ENCODE measurements around the gene PPP1R14B.
"Not testable (repeated sequence)": the region's sequence is repeated elsewhere in the genome, so short reads cannot be mapped to it uniquely, and the experiment has no call there.

The PPP1R14B gene

DNA sequence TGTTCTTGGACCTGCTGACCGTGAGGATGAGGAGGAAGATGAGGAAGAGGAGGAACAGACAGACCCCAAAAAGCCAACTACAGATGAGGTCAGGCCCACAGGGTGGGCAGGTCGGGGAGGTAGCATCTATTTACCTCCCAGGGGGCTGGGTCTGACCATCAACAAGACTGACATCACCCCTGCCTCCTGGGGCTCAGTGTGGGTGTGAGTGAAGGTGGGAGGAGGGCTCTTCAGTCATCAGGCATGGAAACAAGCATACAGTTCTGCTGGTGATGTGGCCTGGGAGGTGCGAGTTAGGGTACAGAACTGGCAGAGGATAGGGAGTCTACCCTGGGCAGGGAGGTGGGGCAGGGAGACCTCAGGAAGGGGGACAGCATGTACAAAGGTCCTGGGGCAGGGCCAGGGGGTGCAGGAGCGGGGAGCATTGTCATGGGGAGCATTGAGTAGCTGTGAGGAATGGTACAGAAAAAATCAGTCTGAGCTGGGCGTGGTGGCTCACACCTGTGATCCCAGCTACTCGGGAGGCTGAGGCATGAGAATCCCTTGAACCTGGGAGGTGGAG, 13.5 kb upstream of the PPP1R14B start:
- no peak for DNase-seq (ENCODE audit: low read depth)

DNA sequence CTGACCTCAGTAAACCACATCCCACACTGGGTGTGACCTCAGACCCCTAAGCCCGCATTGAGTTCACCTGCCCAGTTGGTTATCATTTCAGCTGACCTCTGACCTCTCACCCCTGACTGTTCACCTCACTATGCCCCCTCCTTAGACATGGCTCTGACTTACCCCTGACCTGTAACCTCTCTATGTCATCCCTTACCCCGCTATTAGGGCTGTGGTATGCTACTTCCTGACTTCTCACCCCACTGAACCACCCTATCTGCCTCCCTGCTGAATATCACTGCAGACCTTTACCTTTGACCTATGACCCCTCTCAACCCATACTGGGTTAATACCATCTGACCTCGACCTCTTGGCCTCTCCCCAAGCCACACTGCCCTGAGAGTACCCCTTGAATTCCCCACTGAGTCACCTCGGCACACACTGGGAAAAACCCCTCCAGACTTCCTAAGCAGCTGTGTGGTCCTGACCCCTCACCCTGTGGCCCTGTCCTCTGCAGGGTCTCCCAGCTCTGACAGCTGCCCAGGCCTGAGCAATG, 12.9 kb upstream of the PPP1R14B start:
- DNase-seq (ENCODE audit: low read depth) = no peak

DNA sequence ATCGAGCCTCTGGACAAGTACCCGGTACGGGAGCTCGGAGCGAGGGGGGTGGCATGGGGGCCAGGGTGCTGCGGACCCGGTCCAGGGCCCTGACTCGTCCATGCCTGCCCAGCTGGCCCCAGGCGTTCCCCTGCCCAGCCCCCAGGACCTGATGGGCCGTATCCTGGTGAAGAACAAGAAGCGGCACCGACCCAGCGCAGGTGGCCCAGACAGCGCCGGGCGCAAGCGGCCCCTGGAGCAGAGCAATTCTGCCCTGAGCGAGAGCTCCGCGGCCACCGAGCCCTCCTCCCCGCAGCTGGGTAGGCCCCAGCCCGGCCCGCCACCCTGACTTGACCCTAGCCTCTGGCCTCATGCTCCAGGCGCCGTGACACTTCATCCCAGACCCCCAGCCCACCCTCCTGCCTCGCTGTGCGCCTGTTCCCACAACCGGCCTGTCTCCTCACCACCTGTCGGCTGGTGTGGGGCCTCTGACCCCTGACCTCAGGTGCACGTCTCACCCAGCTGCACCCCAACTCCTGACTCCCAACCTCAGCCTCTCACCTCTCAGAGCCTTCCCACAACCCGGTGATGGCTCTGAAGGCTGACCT, 12.3 kb upstream of the PPP1R14B start:
- DNase-seq (ENCODE audit: low read depth) = no peak

DNA sequence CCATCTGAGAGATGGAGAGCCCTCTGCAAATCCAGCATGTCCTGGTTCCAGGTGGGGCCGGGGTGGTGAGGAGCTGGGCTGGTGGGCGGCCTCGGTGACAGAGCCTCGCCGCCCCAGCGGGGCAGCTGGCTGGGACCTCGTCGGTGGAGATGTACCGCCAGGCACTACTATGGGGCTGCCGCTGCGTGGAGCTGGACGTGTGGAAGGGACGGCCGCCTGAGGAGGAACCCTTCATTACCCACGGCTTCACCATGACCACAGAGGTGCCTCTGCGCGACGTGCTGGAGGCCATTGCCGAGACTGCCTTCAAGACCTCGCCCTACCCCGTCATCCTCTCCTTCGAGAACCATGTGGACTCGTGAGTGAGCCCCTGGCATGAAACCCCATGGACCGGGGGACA, 11.6 kb upstream of the PPP1R14B start:
- DNase-seq (ENCODE audit: low read depth) = no peak

DNA sequence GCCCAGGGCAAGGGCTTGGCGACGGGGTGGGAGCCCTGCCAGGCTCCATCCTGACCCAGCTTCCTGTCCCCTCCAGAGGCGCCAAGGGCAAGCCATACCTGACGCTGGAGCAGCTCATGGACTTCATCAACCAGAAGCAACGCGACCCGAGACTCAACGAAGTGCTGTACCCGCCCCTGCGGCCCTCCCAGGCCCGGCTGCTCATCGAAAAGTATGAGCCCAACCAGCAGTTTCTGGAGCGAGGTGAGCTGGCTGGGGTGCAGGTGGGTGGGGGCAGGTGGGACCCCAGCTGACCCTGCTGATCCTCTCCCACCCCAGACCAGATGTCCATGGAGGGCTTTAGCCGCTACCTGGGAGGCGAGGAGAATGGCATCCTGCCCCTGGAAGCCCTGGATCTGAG, 9.6 kb upstream of the PPP1R14B start:
- DNase-seq (ENCODE audit: low read depth) = no peak

DNA sequence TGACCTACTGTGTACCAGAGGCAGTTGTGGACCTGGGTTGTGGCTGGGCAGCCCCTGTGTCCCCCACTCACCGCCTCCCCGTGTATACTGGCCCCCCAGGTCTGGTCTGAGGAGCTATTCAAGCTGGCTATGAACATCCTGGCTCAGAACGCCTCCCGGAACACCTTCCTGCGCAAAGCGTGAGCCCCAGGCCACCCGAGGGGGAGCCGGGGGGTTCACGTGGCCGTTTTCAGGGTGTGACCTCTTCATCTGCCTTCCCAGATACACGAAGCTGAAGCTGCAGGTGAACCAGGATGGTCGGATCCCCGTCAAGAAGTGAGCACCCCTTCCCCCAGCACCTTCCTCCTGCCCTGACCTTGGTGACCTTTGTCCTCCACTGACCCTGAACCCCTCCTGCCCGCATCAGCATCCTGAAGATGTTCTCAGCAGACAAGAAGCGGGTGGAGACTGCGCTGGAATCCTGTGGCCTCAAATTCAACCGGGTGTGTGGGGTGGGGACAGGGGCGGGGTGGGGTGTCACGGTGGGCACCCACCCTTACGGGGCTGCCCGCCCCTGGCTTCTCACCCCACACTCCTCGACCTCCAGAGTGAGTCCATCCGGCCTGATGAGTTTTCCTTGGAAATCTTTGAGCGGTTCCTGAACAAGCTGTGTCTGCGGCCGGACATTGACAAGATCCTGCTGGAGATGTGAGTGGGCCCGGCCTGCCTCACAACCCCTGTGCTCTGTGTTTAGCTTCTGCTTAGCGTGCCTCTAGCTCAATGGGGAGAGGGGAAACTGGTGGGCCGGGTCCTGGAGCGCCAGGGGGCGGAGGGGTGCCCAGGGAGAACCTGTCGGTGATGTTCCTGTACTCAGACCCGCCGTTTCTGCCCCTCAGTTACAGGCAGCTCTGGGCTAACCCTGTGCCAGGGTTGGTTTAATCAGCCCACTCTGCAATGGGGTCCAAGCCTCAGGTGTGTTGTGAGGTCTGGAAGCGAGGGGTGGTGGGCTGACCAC, 8.7 kb upstream of the PPP1R14B start:
- DNase-seq (ENCODE audit: low read depth) = no peak

DNA sequence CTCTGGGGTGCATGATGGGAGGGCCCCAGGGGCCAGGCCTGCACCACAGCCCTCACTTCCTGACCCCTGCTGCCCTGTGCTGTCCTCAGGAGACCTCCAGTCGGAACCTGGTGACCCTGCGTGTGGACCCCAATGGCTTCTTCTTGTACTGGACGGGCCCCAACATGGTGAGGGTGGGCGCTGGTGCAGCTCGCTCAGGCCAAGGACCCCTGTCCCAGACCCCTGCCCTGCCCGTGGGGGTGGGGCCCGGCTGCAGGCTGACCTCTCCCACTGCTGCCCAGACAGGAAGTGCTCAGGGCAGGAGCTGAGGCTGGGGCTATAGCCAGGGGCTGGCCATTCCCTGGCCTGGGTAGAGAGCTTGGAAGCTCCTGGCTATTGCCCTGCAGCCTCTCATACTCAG, 7.6 kb upstream of the PPP1R14B start:
- DNase-seq (ENCODE audit: low read depth) = no peak

DNA sequence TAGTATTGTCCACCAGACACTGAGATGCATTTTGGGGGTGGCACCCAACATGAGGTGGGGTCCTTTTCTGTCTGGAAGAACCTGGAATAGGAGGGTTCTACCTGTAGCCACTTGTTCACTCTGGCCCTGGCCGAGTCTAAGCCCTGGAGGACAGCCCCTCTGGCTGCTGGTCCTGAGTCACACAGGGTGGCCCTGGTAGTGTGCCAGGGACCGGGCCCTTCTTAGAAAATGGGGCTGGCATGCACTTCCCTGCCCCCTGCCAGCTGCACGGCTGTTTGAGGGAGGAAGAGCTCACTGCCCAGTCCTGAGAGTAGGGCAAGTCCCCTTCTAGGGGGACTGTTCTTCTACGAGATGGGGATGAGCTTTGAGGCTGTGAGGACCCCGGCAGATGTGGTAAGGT, 6.7 kb upstream of the PPP1R14B start:
- DNase-seq (ENCODE audit: low read depth) = no peak

DNA sequence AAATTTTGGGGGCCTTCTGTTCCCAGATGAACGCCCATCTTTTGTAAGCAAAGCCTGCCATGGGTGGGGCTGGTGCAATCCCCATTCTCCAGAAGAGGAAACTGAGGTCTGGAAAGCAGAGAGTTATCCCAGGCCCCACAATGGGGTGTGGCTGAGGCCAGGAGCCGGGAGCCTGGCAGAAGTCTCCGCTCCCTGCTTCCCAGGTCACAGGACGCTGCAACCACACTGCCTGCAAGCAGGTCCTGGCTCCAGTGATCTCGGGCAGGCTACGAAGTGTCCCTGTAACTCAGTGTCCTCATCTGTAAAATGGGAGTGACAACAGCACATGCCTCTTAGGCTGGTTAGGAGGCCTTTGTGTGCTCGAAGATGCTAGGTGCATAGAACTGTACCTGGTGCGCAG, 6.3 kb upstream of the PPP1R14B start:
- DNase-seq (ENCODE audit: low read depth) = no peak

DNA sequence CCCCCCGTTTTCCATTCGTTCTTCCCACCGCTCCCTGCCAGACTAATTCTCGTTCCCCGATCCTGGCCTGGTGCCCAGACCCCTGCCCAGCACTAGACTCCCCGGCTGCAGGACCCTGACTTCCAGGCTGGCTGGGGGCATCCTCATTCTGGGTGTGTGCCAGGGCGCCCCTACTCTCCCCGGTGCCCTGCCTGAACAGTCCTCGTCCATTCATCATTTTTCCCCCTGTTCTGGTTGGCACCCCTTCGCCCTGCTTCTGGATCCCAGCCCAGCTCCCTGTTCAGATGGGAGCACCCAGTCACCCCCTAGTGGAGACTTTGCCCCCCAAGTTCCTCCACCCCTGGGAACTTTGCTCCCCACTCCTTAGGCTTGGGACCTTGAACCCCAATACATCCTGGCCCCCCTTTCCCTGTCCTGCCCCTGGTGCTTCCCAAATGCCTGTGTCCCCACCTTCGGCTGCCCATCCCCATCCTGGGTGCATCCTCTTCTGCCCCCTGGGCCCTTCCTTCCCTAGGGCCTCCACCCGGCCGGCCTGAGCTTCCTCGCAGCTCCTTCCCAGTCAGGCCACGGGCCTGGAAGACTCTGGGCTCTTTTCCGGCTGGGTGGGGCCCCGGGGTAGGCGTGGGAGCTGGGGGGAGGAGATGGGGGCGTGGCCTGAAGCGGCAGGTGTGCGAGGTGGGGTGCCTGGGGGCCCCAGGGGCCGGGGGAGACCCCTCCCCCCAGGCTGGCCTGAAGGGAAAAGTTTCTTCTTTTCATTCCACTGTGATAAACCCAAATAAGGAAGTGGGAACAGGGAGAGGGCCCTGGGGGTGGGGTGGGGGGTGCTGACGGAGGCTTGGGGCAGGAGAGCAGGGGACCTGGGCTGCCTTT, 5.5 kb upstream of the PPP1R14B start:
- DNase-seq (ENCODE audit: low read depth) = peak; percentile 27

DNA sequence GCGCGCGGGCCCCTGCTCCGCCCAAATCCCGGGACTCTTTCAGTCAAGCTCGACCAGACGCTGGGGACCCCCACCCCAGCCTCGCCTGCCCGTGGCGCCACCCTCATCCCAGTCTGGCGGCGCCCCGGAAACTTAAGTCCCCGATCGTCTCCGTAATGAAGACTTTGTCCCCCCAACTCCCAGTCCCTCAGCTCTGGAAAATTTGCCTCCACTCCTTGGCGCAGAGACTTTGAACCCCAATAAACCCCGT, 4.9 kb upstream of the PPP1R14B start:
- no peak for DNase-seq (ENCODE audit: low read depth)

DNA sequence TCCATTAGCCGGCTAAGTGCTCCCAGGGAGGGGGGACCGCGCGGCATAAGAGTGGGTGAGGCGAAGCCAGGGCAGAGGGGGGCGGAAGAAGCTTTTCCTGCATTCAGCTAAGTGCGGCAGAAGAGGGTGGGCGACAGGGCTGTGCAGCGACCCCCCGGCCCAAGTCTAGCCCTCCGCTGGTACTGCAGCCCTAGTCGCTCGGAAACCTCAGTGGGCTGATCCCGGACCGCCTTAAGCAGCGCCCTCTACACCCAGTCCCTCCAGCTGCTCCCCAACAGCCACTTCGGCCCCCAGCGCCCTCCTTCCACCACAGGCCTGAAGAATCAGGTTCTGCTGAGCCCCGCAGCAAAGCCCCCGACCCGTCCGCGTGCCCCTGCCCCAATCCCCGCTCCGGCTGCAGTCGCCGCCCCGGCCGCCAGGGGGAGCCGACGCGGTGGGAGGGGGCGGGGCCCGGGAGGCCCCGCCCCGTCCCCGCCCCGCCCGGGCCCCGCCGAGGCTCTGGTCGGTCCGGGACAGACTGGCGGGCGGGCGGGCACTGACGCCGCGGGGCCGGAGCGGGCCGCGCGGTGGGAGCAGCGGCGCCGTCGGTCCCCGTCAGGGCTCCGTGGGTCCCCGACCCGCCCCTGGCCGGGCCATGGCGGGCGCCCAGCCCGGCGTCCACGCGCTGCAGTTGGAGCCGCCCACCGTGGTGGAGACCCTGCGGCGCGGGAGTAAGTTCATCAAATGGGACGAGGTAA, 4.4 kb upstream of the PPP1R14B start, which contains the start of gene PLCB3:
PLCB3 (plus strand) TSS at position 515 of the 737 bp plus-strand sequence; CDS start at position 635, 120 bp downstream.
- DNase-seq (ENCODE audit: low read depth) = peak; percentile 27

DNA sequence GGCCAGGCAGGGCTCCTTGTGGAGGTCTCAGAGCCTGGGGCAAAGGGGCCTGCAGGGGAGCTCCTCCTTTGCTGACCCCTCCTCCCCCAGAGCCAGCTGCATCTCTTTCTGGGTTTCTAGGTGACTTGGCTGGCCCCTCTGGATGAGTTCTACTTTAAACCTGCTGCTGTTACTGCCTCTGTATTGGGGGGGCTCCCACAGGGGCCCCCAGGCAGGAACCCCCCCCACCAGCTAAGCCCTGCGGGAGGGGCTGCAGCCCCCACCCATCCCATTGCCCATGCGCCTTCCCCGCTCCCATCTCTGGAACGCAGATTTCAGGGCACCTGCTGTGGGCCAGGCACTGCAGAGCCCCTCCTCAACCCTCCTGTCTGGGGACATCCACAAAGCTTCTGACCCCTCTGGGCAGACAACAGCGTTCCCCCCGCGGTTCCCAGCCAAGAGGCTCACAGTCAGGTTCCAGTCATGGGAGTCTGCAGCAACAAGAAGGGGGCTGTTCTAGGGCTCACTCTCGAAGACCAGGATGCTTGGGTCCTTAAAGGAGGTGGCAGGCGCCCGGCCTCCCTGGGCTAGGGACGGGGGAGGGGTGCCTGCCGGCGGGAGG, 3.8 kb upstream of the PPP1R14B start:
- no peak for DNase-seq (ENCODE audit: low read depth)

DNA sequence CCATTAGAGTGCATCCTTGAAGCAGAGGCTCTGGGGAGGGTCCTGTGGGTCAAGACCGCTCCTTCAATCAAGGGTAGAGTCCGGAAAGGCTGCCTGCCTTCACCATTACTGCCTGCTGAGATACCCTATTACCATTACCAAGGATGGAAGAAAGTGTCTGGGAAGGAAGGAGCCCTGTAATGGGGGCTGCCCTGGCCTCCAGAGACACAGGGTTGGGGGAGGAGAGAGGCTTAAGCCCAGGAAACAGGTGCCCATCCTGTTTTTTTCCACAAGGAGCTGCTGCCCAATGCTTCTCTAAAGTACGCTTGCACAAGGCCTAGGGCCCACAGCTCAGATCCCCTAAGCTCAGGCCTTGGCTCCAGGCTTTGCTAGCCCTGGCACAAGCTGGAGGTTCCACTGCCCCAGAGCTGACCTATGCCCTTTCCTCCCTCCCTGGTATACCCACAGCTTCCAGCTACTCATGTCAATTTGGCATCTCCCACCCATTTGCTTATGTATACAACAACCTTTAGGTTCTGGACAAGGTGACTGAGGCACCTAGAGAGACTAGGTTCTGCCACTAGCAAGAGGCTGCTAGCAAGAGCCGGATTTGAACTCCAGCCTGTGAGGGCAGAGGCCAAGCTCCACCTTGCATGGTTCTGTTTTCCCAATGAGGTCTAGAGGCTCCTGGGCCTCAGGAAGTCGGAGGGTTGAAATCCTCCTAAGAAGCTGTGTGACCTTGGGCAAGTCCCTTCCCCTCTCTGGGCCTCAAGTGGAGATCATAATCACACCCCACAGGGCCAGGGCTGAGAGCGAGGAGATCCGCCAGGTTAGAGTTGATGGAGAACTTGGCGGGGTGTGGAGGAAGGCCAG, 3.0 kb upstream of the PPP1R14B start:
- DNase-seq (ENCODE audit: low read depth) = no peak

DNA sequence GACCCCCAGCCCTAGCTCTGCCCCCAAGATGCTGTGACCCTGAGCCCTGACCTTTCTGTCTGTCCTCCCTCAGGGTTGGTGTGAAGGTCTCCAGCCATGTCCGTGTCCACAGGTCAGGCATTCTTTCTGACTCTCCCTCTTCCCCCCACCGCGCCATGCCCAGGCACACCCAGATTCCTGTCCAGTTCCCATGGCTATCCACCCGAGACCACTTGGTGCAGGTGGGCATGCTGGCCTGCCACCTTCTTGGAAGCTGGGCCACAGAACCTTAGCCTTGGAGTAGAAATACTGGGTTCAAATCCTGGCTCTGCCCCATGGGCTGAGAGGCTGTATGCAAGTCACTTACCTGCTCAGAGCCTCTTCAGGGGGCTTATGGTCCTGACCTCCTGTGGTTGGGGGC, 2.3 kb upstream of the PPP1R14B start:
- DNase-seq (ENCODE audit: low read depth) = no peak

DNA sequence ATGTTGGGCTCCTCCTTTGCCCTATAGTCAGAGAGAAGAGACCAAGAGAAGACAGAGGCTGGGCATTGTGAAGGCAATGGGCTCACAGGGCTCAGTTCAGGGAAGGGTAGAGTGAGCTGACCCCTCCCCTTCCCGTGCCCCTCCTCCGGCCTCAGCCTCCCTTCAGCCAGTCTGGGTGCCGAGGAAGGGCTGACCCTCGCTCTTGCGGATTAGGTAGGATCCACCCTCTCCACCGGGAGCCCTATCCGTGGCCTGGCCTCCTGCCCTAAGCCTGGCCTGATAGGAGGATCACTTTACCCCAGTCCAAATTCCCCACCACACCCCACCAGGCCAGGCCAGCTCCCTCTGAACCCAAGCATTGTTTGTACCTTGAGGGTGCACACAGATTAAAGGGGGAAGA, 1.8 kb upstream of the PPP1R14B start:
- DNase-seq (ENCODE audit: low read depth) = no peak

DNA sequence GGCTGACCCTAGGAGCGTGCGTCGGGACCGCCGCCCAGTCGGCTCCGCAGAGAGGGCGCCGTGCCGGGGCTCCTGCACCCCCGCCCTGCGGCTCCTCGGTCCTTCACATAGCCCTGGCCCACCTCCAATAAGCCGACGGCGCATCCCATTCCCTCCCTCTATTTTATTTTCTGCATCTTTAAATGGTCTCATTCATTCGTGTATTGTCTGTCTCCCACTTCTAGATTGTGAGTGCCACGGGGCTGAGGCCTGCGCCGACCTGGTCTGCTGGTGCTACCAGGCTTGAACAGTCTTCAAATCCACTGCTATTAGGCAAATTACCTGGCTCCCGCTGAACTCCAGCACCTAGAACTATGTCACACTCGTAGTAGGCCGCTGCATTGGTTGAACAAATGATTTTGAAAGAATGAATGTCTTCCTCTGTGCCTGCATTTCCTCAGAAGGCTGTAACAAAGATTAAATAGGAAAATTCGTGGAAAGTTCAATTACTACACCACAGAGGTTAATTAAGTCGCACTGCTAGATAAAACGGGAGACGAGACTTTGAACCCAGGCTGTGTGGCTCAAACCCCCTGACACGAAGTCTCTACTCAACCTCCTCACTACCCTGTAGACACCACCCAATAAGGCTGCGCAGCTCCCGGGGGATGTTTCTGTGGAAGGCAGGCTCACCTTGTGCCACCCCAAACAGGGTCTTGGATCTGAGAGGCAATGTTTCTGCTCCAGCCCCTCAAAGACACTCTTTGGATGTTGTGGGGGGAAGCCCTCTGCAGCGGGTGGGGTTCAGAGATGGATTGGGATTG, 1.2 kb upstream of the PPP1R14B start:
- DNase-seq (ENCODE audit: low read depth) = no peak

DNA sequence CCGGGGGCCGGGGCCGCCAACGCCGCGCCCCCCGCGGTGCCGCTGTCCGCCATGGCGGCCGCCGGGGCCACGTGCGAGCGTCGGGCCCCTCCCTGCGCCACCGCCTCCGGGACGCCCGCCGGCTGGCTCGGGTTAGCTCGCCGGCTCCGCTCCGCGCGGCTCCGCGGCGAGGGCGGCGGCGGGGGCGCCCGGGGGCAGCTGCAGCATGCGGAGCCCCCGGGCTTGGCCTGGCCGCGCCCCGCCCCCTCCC, 197 bp downstream of the PPP1R14B start:
- DNase-seq (ENCODE audit: low read depth) = not testable (repeated sequence)

DNA sequence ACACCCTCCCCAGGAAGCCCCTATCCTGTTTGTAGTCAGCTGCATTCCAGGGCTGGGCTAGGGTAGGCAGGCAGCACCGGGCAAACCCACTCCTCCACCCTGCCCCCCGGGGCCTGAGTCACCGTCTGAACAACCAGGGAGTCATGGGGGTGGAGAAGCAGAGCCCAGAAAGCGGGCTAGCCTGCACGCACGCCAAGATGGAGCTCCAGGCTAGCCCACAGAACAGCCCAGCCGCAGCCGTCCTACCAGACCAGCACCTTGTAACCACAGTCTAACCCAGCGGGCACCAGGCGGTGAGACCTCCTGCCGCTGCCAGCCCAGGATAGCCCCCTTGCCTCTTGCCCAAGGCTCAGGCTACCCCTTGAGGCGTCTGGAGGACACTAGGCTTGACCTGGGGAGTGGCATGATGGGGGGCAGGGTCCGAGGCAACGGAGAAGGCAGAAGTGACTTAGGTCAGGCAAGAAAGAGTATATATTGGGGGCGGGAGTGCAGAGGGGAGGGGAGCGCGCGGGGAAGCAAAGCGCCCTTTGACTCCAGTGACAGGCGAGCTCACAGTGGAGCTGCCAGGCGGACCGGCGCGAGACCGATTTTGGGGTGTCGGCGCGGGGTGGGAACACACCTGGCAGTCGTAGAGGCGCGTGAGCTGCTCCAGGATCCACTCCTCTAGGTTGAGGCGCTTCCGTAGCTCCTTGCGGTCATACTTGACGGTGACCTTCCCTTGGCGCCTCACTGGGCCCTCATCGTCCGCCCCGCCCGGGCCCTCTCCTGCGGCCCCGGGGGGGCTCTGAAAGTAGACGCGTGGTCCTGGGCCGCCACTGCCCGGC, 734 bp downstream of the PPP1R14B start:
- peak; percentile 83 for DNase-seq (ENCODE audit: low read depth)
